ENCODE measurements around the gene NFATC1.

Gene NFATC1

GRCh38 chr18:79365701-79366100 lies 30.0 kb upstream of the NFATC1 start:
- no peak for TF ChIP-seq CTCF (IDR thresholded peaks at IDR 0.05)
- Histone ChIP-seq H3K27me3 (no peaks in the 10 kb centered on the region), H3K4me3 (ENCODE audit: low read depth in 1 of 2, low read length in 1 of 2) (no peak overlapping the region), H3K27ac (no peak overlapping the region), H3K36me3 (peaks cover 39% of the 10 kb centered on the region), H3K4me1 (ENCODE audit: control insufficient read depth in 1 of 2, insufficient read depth in 1 of 2, low read depth in 1 of 2, low read length in 1 of 2) (peaks cover 0 to 4% of the 10 kb centered on the region in 2 experiments), H3K9me3 (no peaks in the 10 kb centered on the region)

- Histone ChIP-seq H3K27me3 (no peaks in the 10 kb centered on the region), H3K9me3 (no peaks in the 10 kb centered on the region), H3K4me3 (ENCODE audit: low read depth in 1 of 2, low read length in 1 of 2) (no peak overlapping the region), H3K36me3 (peaks cover 33% of the 10 kb centered on the region), H3K27ac (no peak overlapping the region), H3K4me1 (ENCODE audit: control insufficient read depth in 1 of 2, insufficient read depth in 1 of 2, low read depth in 1 of 2, low read length in 1 of 2) (peaks cover 0 to 4% of the 10 kb centered on the region in 2 experiments)
- TF ChIP-seq CTCF (IDR thresholded peaks at IDR 0.05), result no peak
Measured at GRCh38 chr18:79366177-79367094, 29.3 kb upstream of the NFATC1 start.

GRCh38 chr18:79367480-79367879 lies 28.2 kb upstream of the NFATC1 start:
- Histone ChIP-seq H3K36me3 (peaks cover 29% of the 10 kb centered on the region), H3K9me3 (no peaks in the 10 kb centered on the region), H3K27me3 (no peaks in the 10 kb centered on the region), H3K4me3 (ENCODE audit: low read depth in 1 of 2, low read length in 1 of 2) (no peak overlapping the region), H3K27ac (no peak overlapping the region), H3K4me1 (ENCODE audit: control insufficient read depth in 1 of 2, insufficient read depth in 1 of 2, low read depth in 1 of 2, low read length in 1 of 2) (peaks cover 0 to 4% of the 10 kb centered on the region in 2 experiments)
- no peak for TF ChIP-seq CTCF (IDR thresholded peaks at IDR 0.05)

GRCh38 chr18:79367989-79368388 lies 27.7 kb upstream of the NFATC1 start:
- no peak for TF ChIP-seq CTCF (IDR thresholded peaks at IDR 0.05)
- H3K9me3 ChIP-seq, result no peaks in the 10 kb centered on the region
- peaks cover 27% of the 10 kb centered on the region for H3K36me3 ChIP-seq
- H3K4me3 ChIP-seq (ENCODE audit: low read depth in 1 of 2, low read length in 1 of 2), result no peak overlapping the region
- H3K27ac ChIP-seq, result no peak overlapping the region
- H3K4me1 ChIP-seq (ENCODE audit: control insufficient read depth in 1 of 2, insufficient read depth in 1 of 2, low read depth in 1 of 2, low read length in 1 of 2), result peaks cover 0 to 4% of the 10 kb centered on the region in 2 experiments
- H3K27me3 ChIP-seq, result no peaks in the 10 kb centered on the region

- no peak for TF ChIP-seq CTCF (IDR thresholded peaks at IDR 0.05)
- H3K36me3 ChIP-seq, result peaks cover 20% of the 10 kb centered on the region
- no peak overlapping the region for H3K27ac ChIP-seq
- no peaks in the 10 kb centered on the region for H3K9me3 ChIP-seq
- H3K4me1 ChIP-seq (ENCODE audit: control insufficient read depth in 1 of 2, insufficient read depth in 1 of 2, low read depth in 1 of 2, low read length in 1 of 2), result peaks cover 0 to 4% of the 10 kb centered on the region in 2 experiments
- no peaks in the 10 kb centered on the region for H3K27me3 ChIP-seq
- no peak overlapping the region for H3K4me3 ChIP-seq (ENCODE audit: low read depth in 1 of 2, low read length in 1 of 2)
Measured at GRCh38 chr18:79368681-79369080, 27.0 kb upstream of the NFATC1 start.
